ENCODE measurements around the gene FHOD3. TPM values are rescaled to one million over a fixed set of nuclear protein-coding genes. Genes with fewer than 3 reads are reported as not detected.

The FHOD3 gene
- total and polyA plus RNA-seq, 2 of the 8 experiments (the other 6 are each of a cell fraction or from before 2014, with no cell fraction given) = 9.7 to 10.5 TPM

- Histone ChIP-seq H3K4ac (replicated peaks; ENCODE audit: insufficient read length, low read depth, low read length) (no peak overlapping the region), H4K20me1 (replicated peaks in 1 of 2; ENCODE audit: control insufficient read depth in 1 of 2, insufficient read depth in 2 of 2, low read length in 2 of 2) (no peaks in the 10 kb centered on the region), H3K14ac (ENCODE audit: insufficient read length) (no peak overlapping the region), H2BK120ac (replicated peaks; ENCODE audit: low read depth, low read length) (no peak overlapping the region), H3K4me2 (ENCODE audit: insufficient read depth in 1 of 2, low read depth in 2 of 2, low read length in 2 of 2) (no peak overlapping the region), H3K23me2 (ENCODE audit: low read depth, low read length) (no peaks in the 10 kb centered on the region), H3K36me3 (ENCODE audit: control insufficient read depth in 2 of 4, insufficient read depth in 4 of 4, low read length in 3 of 4) (no peaks in the 10 kb centered on the region), H3K56ac (replicated peaks; ENCODE audit: insufficient read length, low read depth, low read length) (no peak overlapping the region), H3K18ac (ENCODE audit: extremely low read depth, low read length) (no peak overlapping the region), H3K79me1 (ENCODE audit: low read depth, low read length) (no peaks in the 10 kb centered on the region), H2BK5ac (ENCODE audit: low read depth, low read length) (no peak overlapping the region), H3K27ac (ENCODE audit: low read depth, low read length) (no peak overlapping the region), H3K23ac (ENCODE audit: insufficient read length) (no peak overlapping the region), H3K9me3 (ENCODE audit: insufficient read depth in 2 of 2, low read depth in 1 of 2, low read length in 1 of 2) (no peaks in the 10 kb centered on the region), H2BK15ac (ENCODE audit: low read length) (no peak overlapping the region), H4K8ac (ENCODE audit: extremely low read depth, insufficient read depth, low read length) (no peak overlapping the region), H3K4me3 (ENCODE audit: extremely low read depth in 1 of 4, insufficient read depth in 2 of 4, low read depth in 3 of 4, low read length in 4 of 4) (no peak overlapping the region), H4K5ac (ENCODE audit: insufficient read length, low read depth, low read length) (no peak overlapping the region), H2BK20ac (ENCODE audit: low read length) (no peak overlapping the region), H2AFZ (ENCODE audit: low read length) (no peak overlapping the region), H3K27me3 (replicated peaks in 1 of 4; ENCODE audit: control insufficient read depth in 3 of 4, extremely low read depth in 1 of 4, insufficient read depth in 3 of 4, low read length in 3 of 4) (no peaks in the 10 kb centered on the region), H3K79me2 (ENCODE audit: control insufficient read depth in 1 of 2, insufficient read depth in 2 of 2, low read length in 2 of 2) (no peaks in the 10 kb centered on the region), H3K4me1 (replicated peaks in 1 of 4; ENCODE audit: control insufficient read depth in 3 of 4, insufficient read depth in 4 of 4, low read length in 3 of 4) (peaks cover 0 to 1% (median 0%) of the 10 kb centered on the region in 4 experiments; a peak in 1 of 7 replicates), H4K91ac (replicated peaks; ENCODE audit: insufficient read length, low read length) (no peak overlapping the region), H2AK5ac (ENCODE audit: low read depth, low read length) (no peak overlapping the region), H2BK12ac (ENCODE audit: low read depth, low read length) (no peak overlapping the region), H3K9ac (replicated peaks in 1 of 4; ENCODE audit: extremely low read depth in 1 of 4, low read depth in 3 of 4, low read length in 3 of 4) (no peak overlapping the region)
- no peak for DNase-seq (ENCODE audit: low read depth in 1 of 2, low spot score in 2 of 2)
- WGBS, 2 experiments (ENCODE audit: extremely low coverage in 1 of 2, insufficient coverage in 1 of 2, insufficient read length in 1 of 2, insufficient replicate concordance in 2 of 2, low coverage in 1 of 2, low lambda C conversion rate in 2 of 2, missing lambda C conversion rate in 1 of 2) = 91% methylated on average over 8 of the region's 8 CpGs; no CpG with 5 or more reads in 1 of the 2 experiments
- TF ChIP-seq TBP (IDR thresholded peaks at IDR 0.05; ENCODE audit: low read depth, low read length) = no peak
- TF ChIP-seq YY1 (IDR thresholded peaks at IDR 0.05; ENCODE audit: low read depth, low read length) = no peak
- no peak for TF ChIP-seq POLR2AphosphoS5 (IDR thresholded peaks at IDR 0.05; ENCODE audit: low read depth, low read length)
- no peak for TF ChIP-seq RFX5 (IDR thresholded peaks at IDR 0.05; ENCODE audit: borderline replicate concordance, low read depth, low read length)
- TF ChIP-seq SRF (IDR thresholded peaks at IDR 0.05; ENCODE audit: low read depth, low read length) = no peak
- no peak for FAIRE-seq
- ChIA-PET POLR2A (ENCODE audit: partially characterized antibody) (no interaction called here), CTCF (ENCODE audit: partially characterized antibody) (interaction anchor here (1.0 to 1.5 kb wide), 3 partner anchors 11 to 29 kb away, joined by 3 to 6 read pairs (median 3); no protein-coding TSS in a partner anchor)
These were observed 312.7 kb downstream of the FHOD3 start for GRCh38 chr18:36610258-36610657.
